ENCODE data around the gene METTL22. TPM values are rescaled to one million over a fixed set of nuclear protein-coding genes. Genes with fewer than 3 reads are reported as not detected.

The METTL22 gene
- total and polyA plus RNA-seq, 2 donors (not counting 1 experiment from before 2014, with no cell fraction given) = 49.5 to 62.9 TPM

- no peak for ATAC-seq (ENCODE audit: low read depth)
- Histone ChIP-seq H3K79me2 (ENCODE audit: control insufficient read depth, insufficient read depth, low read length) (no peaks in the 10 kb centered on the region), H3K4me1 (ENCODE audit: control insufficient read depth in 2 of 2, insufficient read depth in 2 of 2, low read length in 2 of 2) (no peaks in the 10 kb centered on the region), H3K9ac (ENCODE audit: low read length) (no peak overlapping the region), H3K27ac (ENCODE audit: low read length in 2 of 2) (no peak overlapping the region), H2AFZ (ENCODE audit: insufficient read depth, low read depth, low read length, poor library complexity, severe bottlenecking) (no peak overlapping the region), H3K4me3 (ENCODE audit: control extremely low read depth in 1 of 5, extremely low read depth in 1 of 5, insufficient read depth in 1 of 5, low read depth in 2 of 5, low read length in 4 of 5) (no peak overlapping the region), H3K27me3 (replicated peaks in 1 of 4; ENCODE audit: control extremely low read depth in 1 of 4, control insufficient read depth in 3 of 4, insufficient read depth in 4 of 4, low read length in 3 of 4) (no peaks in the 10 kb centered on the region), H3K9me3 (ENCODE audit: control extremely low read depth in 1 of 3, control insufficient read depth in 2 of 3, insufficient read depth in 1 of 3, low read length in 2 of 3) (no peaks in the 10 kb centered on the region), H4K20me1 (ENCODE audit: control insufficient read depth, insufficient read depth, low read length, poor library complexity, severe bottlenecking) (no peaks in the 10 kb centered on the region), H3K4me2 (replicated peaks; ENCODE audit: low read depth, low read length, poor library complexity, severe bottlenecking) (no peak overlapping the region), H3K36me3 (replicated peaks in 1 of 2; ENCODE audit: control extremely low read depth in 1 of 2, control insufficient read depth in 1 of 2, extremely low read depth in 1 of 2, insufficient read depth in 2 of 2, low read length in 1 of 2) (peaks cover 0 to 16% of the 10 kb centered on the region in 2 experiments)
- Mint-ChIP-seq H3K27me3 (no peaks in the 10 kb centered on the region), H3K4me1 (no peaks in the 10 kb centered on the region), H3K9me3 (ENCODE audit: insufficient read depth) (no peaks in the 10 kb centered on the region), H3K27ac (no peak overlapping the region), H3K4me3 (no peak overlapping the region)
- POLR2A ChIA-PET = no interaction called here
- TF ChIP-seq, protein P1, sequence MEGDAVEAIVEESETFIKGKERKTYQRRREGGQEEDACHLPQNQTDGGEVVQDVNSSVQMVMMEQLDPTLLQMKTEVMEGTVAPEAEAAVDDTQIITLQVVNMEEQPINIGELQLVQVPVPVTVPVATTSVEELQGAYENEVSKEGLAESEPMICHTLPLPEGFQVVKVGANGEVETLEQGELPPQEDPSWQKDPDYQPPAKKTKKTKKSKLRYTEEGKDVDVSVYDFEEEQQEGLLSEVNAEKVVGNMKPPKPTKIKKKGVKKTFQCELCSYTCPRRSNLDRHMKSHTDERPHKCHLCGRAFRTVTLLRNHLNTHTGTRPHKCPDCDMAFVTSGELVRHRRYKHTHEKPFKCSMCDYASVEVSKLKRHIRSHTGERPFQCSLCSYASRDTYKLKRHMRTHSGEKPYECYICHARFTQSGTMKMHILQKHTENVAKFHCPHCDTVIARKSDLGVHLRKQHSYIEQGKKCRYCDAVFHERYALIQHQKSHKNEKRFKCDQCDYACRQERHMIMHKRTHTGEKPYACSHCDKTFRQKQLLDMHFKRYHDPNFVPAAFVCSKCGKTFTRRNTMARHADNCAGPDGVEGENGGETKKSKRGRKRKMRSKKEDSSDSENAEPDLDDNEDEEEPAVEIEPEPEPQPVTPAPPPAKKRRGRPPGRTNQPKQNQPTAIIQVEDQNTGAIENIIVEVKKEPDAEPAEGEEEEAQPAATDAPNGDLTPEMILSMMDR (IDR thresholded peaks at IDR 0.05) = no peak
- TF ChIP-seq EZH2 (IDR thresholded peaks at IDR 0.05; ENCODE audit: borderline replicate concordance, insufficient read depth, low read depth, low read length, poor library complexity, severe bottlenecking) = no peak
- intact Hi-C loops (cut with micrococcal nuclease) = no loop called here
- CTCF ChIA-PET = interaction anchor here (0.6 to 5.1 kb wide), 6 partner anchors 9 to 217 kb away, joined by 3 to 40 read pairs (median 3); no protein-coding TSS in a partner anchor
- no peak for DNase-seq
- WGBS (ENCODE audit: insufficient coverage) = 88% methylated on average over 5 of the region's 9 CpGs
These were observed 41.9 kb downstream of the METTL22 start for GRCh38 chr16:8663192-8664089.

DNA sequence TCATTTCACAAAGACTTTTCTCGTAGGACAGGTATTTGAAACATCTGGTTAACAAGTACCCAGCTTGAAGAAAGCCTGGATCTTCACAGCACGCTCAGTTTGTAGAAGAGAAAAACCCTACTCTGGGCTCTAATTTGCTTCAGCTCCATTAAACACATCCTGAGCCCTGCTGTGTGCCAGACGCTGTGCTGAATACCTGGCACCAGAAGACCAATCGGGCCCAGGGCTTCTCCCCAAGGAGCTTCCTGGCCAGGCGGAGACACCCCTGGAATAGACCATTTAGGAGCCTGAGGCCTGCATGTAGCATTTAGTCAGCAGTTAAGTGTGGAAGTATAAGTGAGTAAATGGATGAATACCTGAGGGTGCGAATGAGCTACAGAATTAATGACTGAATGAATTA, 44.0 kb downstream of the METTL22 start:
- H2AFZ ChIP-seq (ENCODE audit: insufficient read depth, low read depth, low read length, poor library complexity, severe bottlenecking) = no peak overlapping the region
- Mint-ChIP-seq H3K27me3 (no peaks in the 10 kb centered on the region), H3K4me3 (no peak overlapping the region), H3K4me1 (no peaks in the 10 kb centered on the region), H3K27ac (no peak overlapping the region), H3K9me3 (ENCODE audit: insufficient read depth) (no peaks in the 10 kb centered on the region)
- peaks cover 0 to 16% of the 10 kb centered on the region in 2 experiments for H3K36me3 ChIP-seq (replicated peaks in 1 of 2; ENCODE audit: control extremely low read depth in 1 of 2, control insufficient read depth in 1 of 2, extremely low read depth in 1 of 2, insufficient read depth in 2 of 2, low read length in 1 of 2)
- no peak for DNase-seq
- WGBS (ENCODE audit: insufficient coverage) = 94% methylated on average over 6 of the region's 6 CpGs
- TF ChIP-seq EZH2 (IDR thresholded peaks at IDR 0.05; ENCODE audit: borderline replicate concordance, insufficient read depth, low read depth, low read length, poor library complexity, severe bottlenecking) = no peak
- TF ChIP-seq, protein P1 (IDR thresholded peaks at IDR 0.05) = no peak
- CTCF ChIA-PET = interaction anchor here (1.5 kb wide), 1 partner anchor 226 kb away, joined by 3 read pairs; no protein-coding TSS in a partner anchor
- intact Hi-C loops (cut with micrococcal nuclease) = no loop called here
- no peaks in the 10 kb centered on the region for H3K9me3 ChIP-seq (ENCODE audit: control extremely low read depth in 1 of 3, control insufficient read depth in 2 of 3, insufficient read depth in 1 of 3, low read length in 2 of 3)
- no peaks in the 10 kb centered on the region for H4K20me1 ChIP-seq (ENCODE audit: control insufficient read depth, insufficient read depth, low read length, poor library complexity, severe bottlenecking)
- H3K4me1 ChIP-seq (ENCODE audit: control insufficient read depth in 2 of 2, insufficient read depth in 2 of 2, low read length in 2 of 2) = no peaks in the 10 kb centered on the region
- no peak overlapping the region for H3K4me2 ChIP-seq (replicated peaks; ENCODE audit: low read depth, low read length, poor library complexity, severe bottlenecking)
- POLR2A ChIA-PET = no interaction called here
- no peak for ATAC-seq (ENCODE audit: low read depth)
- no peak overlapping the region for H3K27ac ChIP-seq (ENCODE audit: low read length in 2 of 2)
- H3K9ac ChIP-seq (ENCODE audit: low read length) = no peak overlapping the region
- no peaks in the 10 kb centered on the region for H3K27me3 ChIP-seq (replicated peaks in 1 of 4; ENCODE audit: control extremely low read depth in 1 of 4, control insufficient read depth in 3 of 4, insufficient read depth in 4 of 4, low read length in 3 of 4)
- no peaks in the 10 kb centered on the region for H3K79me2 ChIP-seq (ENCODE audit: control insufficient read depth, insufficient read depth, low read length)
- H3K4me3 ChIP-seq (ENCODE audit: control extremely low read depth in 1 of 5, extremely low read depth in 1 of 5, insufficient read depth in 1 of 5, low read depth in 2 of 5, low read length in 4 of 5) = no peak overlapping the region

Measured in B cell (primary cell).